DMS79 treated with DMSO at 0.1 percent for 48 hours (cell line): ENCODE measurements around the gene TUSC1.
"Not testable (repeated sequence)": the region's sequence is repeated elsewhere in the genome, so short reads cannot be mapped to it uniquely, and the experiment has no call there.

Source experiments
- DNase-seq: peaks from one replicate; lab custom pipeline; 2025; lab: John Stamatoyannopoulos, UW

TUSC1 gene

DNA sequence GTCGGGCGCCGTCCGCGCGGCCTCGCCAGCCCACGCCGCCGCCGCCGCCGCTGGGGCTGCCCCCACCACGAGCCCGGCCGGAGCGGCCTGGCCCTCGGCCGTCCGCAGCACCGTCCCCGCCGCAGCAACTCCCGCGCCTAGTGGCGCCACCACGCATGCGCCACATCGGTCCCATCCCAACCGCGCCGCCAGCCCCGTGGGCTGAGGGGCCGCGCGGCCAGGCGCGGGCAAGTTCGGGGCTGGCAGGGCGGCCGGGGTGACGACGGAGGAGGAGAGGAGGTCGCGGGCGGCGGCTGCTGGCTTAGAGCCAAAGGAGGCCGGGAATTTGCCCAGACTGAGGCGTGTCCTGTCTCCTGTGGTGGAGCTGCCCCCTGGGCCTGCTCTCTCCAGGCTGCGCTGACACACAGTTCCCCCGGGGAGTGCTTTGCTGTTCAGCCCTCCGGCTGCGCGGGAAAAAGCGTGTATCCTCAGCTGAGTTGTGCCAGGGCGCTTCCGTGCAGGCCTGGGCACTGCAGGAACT lies at the start of gene TUSC1:
TSS of gene TUSC1 (minus strand) at position 298 of the 520 bp plus-strand sequence. CDS start at position 166, 132 bp downstream.
- DNase-seq = no peak

DNA sequence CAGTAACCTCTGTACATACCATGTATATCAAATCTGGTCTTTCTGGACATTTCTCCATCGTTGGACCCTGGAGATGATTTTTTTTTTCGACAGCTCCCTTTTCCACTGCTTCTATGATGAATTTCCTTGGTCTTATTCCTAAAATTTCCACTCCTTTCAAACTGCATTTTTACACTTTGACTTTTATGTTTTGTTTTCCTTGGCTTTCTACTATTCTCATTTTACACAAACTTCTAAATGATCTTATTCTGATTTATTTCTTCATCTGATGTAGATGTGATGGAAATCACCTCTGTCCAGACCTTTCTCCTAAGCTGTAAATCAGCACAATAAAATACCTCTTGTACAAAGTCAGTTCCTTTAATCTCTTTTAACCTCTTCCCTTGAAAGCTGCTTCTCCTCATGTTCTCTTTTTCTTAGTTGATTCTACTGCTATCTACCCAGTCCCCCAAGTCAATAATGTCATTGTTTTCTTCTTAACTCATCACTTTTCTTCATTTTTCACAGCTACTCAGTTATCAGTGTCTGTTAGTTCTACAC lies 48.7 kb upstream of the TUSC1 start:
- no peak for DNase-seq

DNA sequence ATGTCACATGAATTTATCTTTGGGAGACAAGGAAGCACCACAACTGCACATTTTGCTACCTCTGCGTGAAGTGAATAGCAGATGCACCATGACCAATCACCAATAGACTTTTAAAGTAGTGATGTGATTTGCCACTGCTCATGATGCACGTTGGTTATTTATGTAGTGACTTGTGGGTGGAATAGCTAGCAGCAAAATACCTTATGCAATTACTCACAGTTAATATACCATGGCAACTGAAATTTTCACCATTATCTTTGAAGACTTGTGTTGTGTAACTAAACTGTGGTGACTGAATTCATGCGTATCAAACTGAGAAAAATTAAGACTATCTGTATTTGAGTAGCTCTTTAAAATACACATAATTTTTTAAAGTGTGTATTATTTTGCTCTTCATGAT lies 46.2 kb upstream of the TUSC1 start:
- no peak for DNase-seq

DNA sequence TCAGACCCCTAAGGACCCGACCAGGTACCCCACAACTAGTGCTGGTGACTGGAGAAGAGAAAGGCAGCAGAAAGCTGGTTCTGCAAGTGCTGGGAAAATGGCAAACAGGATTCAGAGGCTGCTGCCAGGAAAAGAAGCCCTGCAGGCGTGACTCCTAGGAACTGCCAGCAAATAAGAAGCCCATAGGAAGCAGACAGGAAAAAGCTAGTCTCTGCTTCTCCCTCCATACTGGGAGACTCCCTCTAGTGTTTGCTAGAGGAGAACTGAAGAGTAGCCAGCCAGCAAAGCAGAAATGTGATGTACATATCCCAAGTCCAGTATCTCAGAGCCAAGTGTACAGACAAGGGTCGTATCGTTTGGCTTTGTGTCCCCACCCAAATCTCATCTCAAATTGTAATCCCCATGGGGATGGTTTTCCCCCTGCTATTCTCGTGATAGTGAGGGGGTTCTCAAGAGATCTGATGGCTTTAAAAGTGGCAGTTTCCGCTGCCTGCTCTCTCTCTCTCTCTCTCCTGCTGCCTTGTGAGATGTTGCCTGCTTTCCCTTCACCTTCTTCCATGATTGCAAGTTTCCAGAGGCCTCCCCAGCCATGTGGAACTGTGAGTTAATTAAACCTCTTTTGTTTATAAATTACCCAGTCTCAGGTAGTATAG lies 38.1 kb upstream of the TUSC1 start:
- no peak for DNase-seq

DNA sequence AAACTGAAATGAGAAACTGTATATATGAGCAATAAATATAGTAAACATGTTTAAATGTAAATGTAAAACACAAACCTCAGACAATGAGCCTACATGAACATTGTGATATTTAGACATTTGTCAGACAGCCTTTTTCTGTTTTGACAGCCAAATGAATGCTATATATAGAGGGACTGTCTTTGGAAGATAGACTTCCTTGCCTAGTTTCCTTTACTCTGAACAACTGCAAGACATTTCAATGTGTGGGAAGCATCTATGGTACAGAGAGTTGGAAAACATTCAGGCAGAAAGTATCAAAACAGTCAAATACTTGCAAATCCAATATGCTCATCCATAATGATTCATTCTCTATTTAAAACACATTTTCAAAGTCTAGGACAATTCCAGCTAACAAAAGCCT lies 31.7 kb upstream of the TUSC1 start:
- DNase-seq = no peak

DNA sequence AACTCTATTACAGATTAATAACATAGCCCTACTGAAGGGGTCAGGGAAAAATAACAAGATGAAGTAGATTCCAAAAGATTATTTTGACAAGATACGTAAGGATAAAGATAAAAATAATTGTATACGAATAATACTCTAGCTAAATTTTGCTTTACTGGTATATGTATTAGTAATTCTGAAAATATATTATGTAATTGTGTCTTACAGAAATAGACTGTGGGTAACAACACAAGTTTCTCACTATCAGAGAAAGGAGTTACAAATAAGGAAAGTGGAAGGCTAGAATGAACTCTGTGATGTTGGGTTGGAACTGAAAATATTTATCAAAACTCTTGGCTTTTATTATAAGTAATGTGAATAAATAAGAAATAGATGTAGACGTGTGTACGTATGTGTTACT lies 26.6 kb upstream of the TUSC1 start:
- no peak for DNase-seq

DNA sequence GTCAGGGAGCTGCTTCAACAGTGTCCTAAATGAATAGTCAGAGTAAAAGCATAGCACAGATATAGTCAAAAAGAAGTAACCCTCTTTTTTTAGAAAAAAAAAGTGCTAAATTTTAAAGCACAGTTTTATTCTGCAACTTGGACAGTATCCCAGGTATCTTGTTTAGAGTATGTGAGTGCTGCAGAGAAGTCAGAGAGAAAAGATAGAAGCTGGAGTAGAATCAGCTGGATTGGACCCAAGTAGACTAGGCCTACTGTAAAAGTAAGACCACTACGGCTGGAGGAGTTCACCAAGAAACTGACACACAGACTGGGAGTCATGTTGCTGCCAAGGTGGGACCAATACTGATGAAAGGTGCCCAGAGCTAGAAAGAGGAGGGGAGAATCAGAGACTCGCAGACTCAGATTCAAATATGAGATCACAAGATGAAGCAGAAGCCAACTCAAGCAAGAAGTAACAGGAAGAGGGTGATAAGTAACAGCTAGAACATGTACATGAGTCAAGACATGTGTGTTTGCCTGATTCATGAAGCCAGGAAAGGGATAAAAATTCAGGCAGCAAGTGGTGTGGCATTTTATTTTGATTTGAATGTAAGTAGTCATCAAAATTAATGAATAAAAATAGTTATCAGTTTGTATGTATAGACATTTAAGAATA lies 25.6 kb upstream of the TUSC1 start:
- no peak for DNase-seq

DNA sequence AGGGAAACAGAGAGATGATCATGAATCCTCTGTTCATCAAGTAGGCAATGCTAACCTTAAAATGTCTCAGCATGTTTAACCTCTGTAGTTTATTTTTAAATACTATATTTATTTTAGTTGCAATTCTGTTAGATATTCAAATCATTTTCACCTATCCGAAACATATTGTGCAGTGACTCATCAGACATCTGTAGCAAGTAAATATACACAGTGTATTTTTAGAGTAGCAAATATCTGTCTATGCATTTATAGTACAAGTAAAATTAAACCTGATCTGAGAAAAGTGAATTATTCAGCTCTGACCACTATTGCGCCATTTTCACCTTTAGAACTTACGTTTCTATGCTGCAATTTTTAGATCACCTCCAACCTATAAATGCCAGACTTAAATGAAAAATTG lies 24.3 kb upstream of the TUSC1 start:
- DNase-seq = no peak

DNA sequence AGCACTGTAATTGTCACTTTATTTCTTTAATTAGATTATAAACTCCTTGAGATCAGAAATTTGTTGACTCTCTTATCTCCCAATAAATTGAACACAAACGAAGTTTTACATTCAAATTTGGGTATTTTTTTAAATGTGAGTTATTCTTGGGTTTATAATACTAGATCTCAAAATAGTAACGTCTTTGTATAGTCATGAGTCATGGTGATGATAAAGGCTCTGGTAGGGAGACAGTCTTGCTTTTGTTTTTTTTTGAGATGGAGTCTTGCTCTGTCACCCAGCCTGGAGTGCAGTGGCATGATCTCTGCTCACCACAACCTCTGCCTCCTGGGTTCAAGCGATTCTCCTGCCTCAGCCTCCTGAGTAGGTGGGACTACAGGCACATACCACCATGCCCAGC lies 22.7 kb upstream of the TUSC1 start:
- DNase-seq = not testable (repeated sequence)

DNA sequence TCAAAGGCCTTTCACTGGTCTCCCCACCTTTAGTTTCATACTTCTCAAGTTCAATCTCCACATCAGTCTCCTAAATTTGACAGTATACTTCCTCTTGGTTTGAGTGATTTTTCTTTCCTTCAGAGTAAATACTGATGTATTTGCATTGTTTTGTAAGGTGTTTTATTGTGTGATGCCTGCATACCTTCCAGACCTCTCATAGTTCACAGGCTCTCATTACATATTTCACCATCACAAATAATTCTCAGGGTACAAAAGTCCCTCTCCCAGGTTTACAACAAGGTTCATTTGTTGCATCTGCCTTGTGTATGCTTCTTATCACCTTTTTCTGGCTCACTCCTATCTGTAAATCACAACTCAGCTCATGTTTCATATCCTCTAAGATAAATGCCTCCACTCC lies 22.2 kb upstream of the TUSC1 start:
- DNase-seq = no peak

DNA sequence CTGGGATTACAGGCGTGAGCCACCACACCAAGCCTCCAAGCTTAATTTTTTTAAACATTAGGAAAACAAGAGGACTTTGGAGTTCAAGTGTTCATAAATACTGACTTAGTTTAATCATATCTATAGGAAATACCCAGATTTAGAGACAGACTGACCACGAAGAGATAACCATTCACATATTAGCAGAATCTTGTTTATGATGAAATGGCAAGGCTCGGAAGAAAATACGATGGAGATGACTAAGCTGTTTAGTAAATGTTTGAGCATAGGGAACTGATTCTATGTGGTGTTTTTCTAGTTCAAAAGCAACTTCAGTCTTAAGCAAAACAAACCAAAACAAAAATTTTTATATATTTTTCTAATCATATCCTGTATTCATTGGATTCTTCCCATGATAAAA lies 13.5 kb upstream of the TUSC1 start:
- DNase-seq = no peak

DNA sequence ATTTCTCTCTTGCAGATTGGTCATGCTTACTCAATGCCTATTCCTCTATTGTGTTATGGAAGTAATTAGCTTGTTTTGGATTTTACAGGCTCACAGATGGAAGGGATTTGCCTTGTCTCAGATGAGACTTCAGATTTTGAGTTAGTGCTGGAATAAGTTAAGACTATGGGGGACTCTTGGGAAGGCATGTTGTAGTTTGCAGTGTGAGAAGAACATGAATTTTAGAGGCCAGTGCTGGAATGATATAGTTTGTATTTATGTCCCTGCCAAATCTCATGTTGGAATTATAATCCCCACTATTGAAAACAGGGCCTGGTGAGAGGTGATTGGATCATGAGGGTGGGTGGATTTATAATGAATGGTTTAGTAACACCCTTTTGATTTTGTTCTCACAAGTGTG lies 6.1 kb upstream of the TUSC1 start:
- DNase-seq = no peak

DNA sequence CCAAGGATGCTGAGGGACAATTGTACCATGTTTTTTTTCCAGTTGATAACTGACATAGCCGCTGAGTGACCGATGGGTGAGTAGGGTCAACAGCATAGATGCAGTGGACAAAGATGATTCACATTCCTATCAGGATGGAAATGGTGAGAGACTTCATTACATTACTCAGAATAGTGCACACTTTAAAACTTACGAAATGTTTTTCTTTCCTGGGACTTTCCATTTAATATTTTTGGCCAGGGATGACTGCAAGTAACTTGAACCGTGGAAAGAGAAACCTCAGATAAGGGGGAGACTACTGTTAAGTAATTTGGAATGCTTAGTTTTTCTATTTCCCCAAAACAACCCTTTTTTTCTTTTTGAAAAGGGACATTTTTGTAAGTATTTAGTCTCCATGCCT lies 3.0 kb upstream of the TUSC1 start:
- DNase-seq = no peak

DNA sequence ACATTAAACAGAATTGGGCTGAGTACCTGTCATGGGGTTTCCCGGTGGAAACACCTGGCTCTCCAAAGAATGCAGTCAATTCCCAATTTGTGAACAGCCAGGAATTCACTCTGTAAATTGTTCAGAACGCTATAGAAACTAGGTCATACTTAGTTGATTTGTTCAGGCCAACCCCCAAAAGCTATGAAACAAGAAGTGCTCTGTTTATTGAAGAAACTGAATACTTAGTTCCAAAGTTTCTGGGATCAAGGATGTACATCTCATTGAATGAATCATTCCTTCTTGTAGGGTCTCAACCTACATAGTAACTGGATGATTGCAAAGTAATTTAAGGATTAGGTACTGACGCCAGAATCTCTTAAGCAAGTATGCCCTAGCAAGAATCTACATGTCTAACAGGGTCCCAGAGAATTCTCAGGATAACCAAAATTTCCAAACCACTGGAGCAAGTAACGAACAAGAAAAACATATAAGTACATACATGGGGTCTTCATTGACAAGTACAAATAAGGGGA lies 659 bp upstream of the TUSC1 start:
- DNase-seq = no peak

DNA sequence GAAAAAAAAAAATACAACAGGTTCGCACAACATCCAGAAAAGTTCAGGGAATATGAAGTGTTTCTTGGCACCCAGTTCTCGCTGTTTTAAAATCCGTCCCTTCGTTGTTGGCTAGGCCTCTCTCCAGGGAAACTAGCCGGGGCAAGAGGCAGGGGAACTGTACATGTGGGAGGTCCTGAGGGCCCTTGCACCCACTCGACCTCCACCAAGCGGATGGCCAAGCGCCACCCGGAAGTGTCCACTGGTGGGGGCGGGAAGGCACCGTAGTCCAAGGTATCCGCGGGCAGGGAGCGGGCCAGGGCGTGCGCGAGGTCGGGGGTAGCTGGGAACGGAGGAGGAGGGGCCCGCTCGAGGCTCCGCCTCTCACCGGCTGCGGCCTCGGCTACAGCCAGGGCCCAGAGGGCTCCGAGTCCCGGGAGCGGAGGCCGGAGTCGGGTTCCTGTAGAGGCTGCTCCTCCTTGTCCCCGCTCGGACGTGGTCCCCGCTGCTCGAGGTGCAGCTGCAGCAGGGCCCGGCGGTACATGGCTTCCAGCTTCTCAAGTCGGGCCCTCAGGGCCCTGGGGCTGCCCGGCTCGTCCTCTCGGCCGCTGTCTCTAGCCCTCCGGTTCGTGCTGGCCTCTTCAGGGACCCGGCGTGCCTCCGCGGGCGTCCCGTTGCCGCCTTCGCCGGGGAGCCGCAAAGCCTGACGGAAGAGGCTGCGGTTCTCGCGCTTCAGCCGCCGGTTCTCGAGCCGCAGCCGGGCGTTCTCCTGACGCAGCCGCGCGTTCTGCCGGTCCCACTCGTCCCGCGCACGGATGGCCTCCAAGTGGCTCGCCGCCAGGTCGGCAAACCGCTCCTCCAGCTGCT lies 720 bp downstream of the TUSC1 start:
- no peak for DNase-seq

DNA sequence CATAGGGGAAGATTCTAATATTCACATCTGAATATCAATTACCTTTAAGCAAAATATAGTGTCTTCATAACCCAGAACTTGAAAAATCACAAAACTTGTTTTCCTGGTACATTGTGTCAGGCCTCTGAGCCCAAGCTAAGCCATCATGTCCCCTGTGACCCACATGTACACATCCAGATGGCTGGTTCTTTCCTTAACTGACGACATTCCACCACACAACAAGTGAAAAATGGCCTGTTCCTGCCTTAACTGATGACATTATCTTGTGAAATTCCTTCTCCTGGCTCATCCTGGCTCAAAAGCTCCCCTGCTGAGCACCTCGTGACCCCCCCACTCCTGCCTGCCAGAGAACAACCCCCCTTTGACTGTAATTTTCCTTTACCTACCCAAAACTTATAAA lies 2.4 kb downstream of the TUSC1 start:
- not testable (repeated sequence) for DNase-seq

DNA sequence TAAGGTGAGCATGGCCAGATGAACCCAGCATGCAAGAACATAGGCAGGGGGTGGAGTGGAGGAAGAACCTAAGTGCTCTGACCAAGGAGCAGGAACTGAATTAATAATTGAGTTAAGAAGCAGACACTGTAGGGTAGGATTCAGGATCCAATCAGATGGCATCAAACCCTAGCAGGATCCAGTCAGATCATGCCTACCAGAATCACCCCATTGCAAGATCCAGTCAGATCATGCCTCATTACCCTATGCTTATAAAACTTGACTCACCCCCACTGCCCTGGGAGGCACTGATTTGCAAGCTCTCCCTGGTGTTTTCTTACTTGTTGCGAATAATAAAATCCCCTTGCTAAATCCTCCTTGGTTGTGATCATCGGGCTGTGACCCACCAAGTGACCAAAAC lies 19.7 kb downstream of the TUSC1 start:
- DNase-seq = no peak

DNA sequence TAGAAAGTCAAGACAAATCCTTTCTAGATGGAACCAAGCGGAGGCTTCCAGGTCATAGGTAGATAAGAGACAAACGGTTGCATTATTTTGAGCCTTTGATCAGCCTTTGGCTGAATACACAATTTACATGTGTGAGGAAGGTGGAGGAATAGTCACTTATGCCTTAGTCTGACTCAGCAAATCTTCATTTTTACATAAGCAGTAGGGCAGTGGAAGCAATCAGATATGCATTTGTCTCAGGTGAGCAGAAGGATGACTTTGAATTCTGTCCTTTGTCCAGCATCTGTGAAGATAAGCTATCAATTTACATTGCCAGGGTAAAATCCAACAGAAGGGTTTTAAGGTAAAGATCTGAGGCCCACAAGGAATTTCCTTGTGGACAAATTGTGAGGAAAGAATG lies 23.8 kb downstream of the TUSC1 start:
- no peak for DNase-seq

DNA sequence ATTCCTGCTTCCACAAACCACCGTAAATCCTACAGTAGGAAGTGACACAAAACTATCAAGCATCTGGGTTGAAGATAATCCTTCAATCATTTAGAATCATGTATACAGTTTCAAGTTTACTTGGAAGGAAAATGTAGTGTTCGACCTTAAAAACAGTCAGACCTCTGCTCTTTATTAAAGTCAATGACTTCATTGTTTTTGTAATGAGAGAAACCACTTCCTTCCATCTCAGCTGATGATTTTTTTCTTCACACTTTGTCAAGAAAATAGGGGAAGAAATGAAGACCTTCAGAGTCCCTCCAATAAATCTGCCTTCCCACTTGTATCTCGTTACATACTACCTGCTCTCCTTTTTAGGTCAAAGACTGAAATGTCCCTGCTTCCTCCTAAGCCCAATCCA lies 30.1 kb downstream of the TUSC1 start:
- no peak for DNase-seq

DNA sequence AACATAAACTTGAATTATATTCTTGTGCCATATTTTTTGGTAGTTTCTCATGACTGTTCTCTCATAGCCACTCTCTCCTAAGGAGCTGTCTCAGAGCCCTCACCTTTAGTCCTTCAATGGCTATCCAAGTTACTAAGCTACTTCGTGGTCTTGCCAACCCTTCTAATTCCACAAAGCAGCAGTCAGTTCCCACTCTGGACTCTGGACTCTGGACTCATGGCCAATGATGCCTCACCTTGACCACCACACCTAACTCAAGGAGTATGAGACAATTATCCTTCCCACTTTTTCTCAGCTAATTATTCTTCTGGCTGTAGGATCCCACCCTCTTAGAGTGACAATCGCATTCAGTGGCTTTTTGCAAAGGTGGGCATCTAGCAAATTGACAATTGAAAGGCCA lies 42.2 kb downstream of the TUSC1 start:
- DNase-seq = no peak

DNA sequence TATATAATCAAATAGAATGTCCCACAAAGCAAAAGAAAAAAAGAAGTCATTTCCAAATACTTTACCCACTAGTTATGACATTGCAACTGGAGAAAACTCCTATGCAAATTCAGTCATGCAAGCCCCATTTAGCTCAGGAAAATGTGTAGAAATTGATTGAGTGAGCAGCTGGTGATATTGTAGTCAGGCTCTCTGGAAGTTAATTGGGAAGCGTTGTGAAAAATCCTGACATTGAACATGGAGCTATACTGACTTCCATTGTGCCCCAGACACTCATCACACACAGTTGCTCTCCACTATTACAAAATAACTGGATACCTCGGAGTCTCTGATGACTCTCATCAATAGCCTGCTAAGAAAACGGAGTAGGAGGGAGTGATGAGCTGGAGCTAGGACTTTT lies 49.0 kb downstream of the TUSC1 start:
- DNase-seq = no peak
